ENCODE results near the gene FHL2.

GRCh38 chr2:105384861-105385260 is 14.0 kb downstream of the FHL2 start:
- no peak for TF ChIP-seq CTCF (IDR thresholded peaks at IDR 0.05)
- TF ChIP-seq EZH2 (IDR thresholded peaks at IDR 0.05; ENCODE audit: borderline replicate concordance, insufficient read depth, low read depth, low read length, poor library complexity, severe bottlenecking): no peak

All from B cell (primary cell).